Stimulated activated CD8-positive, alpha-beta memory T cell treated with anti-CD3 and anti-CD28 coated beads, Interleukin-7, amount 100 ng/mL, for 1 hour (primary cell): ENCODE results near the gene TSC2.
"Not testable (repeated sequence)": the region's sequence is repeated elsewhere in the genome, so short reads cannot be mapped to it uniquely, and the experiment has no call there.

Experiments used
- DNase-seq, 2 donors: peaks; one replicate each; pipeline ENCODE4 v3.0.0-alpha.2; 2020; ENCODE audit warnings: low read depth in 2 of 2

Gene TSC2

GRCh38 chr16:2086106-2086742 is 38.4 kb downstream of the TSC2 start:
- DNase-seq, result no peak

DNA sequence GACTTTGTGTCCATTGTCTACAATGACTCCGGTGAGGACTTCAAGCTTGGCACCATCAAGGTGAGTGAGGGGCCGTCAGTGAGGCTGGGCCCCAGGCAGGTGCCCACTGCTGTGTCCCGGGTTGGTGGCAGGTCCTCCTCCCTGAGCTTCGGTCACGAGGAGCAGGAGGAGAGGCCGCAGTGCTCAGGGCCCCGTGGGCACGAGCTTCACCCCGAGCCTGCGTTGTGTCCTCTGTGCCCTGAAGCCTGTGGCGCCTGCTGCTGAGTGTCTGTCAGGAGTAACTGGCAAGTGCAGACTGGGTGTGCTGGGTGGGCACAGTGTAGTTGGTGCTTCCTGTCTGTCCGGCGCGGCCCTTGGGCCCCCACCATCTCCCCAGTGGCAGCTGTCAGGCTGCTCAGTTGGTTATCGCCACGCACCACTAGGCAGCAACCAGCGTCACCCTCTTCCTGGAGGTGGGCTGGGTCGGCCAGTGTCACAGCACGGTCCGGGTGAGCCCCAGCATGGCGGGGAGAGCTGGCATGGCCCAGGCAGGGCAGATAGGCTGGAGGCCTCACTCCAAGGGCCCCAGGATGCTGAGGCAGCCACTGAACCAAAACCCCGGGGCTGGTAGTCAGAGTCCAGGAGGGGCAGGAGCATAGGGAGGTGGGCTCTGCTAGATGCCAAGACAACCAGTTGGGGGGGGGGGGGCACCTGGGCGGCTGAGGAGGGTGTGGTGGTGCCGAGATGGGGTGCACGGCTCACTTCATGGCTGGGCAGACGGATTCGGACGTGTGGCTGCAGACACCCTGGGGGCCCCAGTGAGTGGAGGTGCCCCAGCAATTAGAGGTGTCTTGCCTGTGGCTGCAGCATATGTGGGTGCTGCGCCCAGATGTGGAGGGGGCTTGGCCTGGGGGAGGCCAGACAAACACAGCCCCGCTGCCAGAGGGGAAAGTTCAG is 39.3 kb downstream of the TSC2 start:
- DNase-seq, result no peak

GRCh38 chr16:2087748-2088631 is 40.2 kb downstream of the TSC2 start:
- DNase-seq, result no peak

DNA sequence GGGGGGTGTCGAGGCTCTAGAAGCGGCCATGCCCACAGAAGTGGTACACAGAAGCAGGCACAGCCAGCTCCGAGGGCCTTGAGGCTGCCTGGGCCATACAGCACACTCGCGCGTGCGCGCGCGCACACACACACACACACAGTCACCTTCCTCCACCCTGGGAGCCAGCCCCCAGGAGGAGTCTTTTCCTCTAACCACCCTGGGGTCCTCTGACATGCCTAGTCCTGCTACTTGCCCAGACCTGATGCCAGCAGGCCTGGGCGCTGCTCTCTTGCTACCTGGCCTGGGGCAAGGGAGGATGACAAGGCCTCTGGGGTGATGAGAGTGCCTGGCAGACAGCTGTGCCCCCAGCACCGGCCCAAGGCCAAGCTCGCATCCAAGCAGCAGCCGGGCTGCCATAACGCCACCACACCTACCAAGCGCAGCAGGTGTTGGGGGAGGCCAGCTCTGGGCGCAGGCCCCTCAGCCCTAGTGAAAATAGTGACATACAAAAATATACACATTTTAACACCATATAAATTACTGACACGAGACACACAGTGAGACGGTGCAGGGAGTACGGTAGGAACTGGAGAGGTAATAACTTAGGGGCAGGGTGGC is 41.1 kb downstream of the TSC2 start:
- no peak for DNase-seq

DNA sequence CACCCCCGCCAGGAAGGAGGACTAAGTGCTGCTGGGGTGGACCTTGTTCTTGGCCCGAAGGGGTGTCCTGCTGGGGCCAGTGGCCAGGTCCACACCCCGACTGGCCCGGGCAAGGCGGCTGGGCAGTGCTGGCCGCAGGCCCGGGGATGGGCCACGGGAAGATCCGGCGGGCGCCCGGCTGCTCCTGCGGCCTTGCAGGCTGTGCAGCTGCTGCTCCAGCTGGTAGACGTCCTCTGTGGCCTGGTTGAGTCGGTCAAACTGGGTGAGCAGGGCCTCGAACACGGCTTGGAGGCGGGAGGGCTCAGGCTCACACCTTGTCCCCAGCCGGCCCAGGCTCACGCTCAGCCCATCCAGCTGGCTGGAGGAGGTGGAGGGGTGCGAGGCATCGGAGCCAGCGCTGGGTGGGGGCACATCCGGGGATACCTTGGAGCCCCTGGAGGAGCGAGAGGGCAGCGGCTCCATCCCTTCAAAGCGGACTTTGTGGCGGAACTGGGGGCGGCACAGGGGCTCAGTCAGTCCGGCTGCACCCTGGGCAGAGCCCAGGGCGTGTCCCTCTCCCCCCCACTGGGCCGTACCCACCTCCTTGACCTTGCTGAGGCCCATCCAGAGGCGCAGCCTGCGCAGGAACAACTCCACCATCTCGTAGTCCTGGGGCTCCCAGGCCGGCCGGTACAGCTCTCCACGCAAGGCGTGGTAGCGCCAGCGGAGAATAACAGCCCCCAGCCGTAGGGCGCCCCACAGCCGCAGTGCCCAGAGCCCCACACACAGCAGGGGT is 42.1 kb downstream of the TSC2 start:
- DNase-seq, result no peak

- no peak for DNase-seq
Measured at GRCh38 chr16:2090481-2090776, 42.6 kb downstream of the TSC2 start.

GRCh38 chr16:2090777-2091546 is 43.2 kb downstream of the TSC2 start:
- DNase-seq, result no peak

DNA sequence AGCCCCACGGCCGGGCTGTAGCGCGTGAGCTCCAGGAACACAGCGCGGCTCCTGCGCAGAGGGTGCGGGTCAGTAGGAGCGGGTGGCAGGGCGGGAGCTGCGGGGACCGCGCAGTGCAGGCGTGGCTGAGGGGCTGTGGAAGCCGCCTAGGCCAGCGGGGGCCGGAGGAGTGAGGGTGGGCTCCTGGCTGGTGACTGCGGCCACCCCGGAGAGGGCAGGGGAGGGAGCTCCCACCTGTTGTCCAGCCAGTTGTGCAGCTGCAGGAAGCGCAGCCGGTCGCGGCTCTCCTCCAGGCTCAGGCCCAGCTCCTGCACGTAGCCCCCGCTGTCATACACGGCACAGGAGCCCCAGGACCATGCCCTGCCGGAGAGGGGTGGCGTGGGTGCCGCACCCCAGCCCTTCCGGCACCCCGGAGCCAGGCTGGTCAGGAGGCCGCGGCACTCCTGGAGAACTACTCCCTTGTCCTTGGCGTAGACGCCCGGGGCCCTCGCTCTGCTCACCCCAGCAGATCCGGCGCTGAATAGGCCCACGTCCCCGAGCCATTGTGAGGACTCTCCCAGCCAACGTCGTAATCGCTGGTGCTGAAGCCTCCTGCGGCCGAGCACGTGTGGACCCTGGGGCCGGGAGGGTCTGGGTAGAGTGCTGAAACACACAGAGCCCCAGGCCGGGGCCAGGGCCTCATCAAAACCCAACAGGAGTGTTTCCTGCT is 43.9 kb downstream of the TSC2 start:
- DNase-seq, result no peak

DNA sequence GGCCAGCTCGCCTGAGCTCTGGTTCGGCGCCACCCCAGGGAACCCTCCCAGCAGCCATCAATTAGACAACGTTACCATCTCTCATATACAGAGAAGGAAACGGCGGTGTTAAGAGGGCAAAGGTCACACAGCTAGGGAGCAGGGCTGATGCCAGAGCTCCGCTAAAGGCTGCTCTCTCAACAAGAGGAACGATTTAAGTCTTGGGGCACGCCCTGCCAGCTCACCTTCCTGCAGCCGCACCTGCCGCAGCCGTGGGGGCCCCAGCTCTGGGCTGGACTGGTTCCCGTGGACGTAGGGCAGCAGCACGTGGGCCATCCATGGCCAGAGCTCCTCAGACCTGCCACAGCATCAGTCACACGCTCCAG is 44.5 kb downstream of the TSC2 start:
- no peak for DNase-seq

- DNase-seq, result no peak
Measured at GRCh38 chr16:2092866-2093265, 45.1 kb downstream of the TSC2 start.

DNA sequence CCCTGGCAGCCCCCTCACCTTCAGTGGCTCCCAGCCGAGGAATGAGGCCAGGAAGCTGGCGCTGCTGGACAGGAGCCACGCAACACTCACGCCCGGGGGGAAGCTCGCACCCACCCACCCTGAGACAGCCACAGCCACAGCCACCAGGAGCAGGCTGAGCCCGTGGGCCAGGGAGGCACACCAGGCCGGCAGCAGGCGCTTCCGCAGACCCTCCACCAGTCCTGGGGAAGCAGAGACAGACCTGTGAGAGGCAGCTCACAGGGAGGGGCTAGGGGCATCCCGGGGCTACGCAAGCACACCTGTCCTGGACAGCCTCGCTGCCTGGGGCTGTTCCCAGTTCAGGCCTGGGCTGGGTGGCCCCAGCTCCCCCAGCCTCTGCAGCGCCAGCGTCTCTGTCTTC is 46.0 kb downstream of the TSC2 start:
- no peak for DNase-seq

DNA sequence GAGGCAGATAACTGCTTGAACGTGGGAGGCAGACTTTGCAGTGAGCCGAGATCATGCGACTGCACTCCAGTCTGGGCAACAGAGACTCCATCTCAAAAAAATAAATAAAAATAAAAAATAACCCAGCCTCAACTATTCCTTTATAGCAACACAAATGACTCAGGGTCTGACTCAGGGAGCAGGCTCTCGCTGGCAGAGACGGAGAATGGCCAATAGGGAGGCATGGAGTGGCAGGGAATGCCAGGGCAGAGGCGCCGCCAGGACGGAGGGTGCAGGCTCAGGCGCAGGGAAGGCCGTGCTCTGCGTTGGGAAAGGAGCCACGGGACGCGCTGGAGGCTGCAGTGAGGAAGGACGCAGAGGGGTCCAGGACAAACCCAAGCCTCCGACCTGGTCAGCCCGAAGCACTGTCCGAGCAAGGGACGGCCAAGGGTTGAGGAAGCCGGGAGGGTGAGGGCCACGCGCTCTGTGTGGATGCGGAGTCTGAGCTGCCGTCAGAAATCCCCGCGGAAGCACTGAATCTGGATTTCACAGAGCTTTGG is 47.6 kb downstream of the TSC2 start:
- DNase-seq, result no peak

DNA sequence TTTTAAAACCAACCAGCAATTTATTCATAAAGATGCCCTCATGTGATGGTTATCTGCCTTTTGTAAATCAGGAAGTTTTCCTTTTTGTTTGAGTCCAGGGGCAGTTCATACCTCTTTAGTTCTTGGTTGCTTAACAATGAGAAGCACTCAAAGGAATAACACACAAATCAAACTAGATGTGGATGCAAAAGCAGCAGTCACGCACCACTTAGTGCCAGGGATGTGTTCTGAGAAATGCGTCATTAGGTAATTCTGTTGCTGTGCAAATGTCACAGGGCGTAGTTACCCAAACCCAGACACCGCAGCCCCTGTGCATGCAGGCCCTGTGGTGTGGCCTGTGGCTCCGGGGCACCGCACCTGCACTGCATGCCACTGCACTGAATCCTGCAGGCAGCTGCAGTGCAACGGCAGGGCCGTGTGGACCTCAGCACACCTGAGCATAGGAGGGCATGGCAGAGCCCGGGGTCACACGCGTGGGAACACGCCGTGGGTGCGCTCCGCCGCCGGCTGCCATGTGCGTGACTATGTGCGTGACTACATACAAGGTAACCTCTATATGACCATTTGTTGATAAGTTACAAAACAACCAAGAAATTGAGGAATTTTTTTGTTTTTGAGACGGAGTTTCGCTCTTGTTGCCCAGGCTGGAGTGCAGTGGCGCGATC is 48.3 kb downstream of the TSC2 start:
- DNase-seq, result no peak

- no peak for DNase-seq
Measured at GRCh38 chr16:2096853-2097595, 49.2 kb downstream of the TSC2 start.

- DNase-seq, result not testable (repeated sequence)
Measured at GRCh38 chr16:2097689-2098088, 49.9 kb downstream of the TSC2 start.

GRCh38 chr16:2101581-2101980 is 53.8 kb downstream of the TSC2 start:
- not testable (repeated sequence) for DNase-seq

DNA sequence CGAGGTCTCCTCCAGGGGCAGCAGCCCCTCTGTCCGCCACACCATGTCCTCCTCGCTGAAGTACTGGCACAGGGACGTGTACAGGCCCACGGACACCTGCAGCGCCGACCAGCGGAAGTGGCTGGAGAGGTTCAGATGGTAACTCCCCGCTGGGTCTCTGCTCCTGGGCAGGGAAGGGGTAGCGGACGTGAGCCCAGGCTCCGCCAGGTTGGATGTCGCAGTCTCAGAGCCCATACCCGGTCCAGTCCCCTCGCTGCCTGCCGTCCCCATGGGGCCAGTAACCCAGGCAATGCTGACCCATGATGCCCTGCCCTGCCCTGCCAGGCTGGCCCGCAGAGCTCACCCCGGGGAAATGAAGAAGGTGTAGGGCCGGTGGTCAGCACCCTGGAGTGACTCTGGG is 54.7 kb downstream of the TSC2 start:
- DNase-seq, result no peak

- DNase-seq, result not testable (repeated sequence)
Measured at GRCh38 chr16:2104464-2104863, 56.7 kb downstream of the TSC2 start.
